HG03469 (cell line): ENCODE measurements around the gene TCF3.

Experiments used
- ATAC-seq: cut with Tn5 transposase; IDR thresholded peaks from one replicate; pipeline ENCODE4 v1.9.1; 2021; ENCODE audit warnings: mild to moderate bottlenecking, moderate library complexity, moderate number of reproducible peaks; ENCODE audit not compliant: unreplicated experiment

The TCF3 gene

DNA sequence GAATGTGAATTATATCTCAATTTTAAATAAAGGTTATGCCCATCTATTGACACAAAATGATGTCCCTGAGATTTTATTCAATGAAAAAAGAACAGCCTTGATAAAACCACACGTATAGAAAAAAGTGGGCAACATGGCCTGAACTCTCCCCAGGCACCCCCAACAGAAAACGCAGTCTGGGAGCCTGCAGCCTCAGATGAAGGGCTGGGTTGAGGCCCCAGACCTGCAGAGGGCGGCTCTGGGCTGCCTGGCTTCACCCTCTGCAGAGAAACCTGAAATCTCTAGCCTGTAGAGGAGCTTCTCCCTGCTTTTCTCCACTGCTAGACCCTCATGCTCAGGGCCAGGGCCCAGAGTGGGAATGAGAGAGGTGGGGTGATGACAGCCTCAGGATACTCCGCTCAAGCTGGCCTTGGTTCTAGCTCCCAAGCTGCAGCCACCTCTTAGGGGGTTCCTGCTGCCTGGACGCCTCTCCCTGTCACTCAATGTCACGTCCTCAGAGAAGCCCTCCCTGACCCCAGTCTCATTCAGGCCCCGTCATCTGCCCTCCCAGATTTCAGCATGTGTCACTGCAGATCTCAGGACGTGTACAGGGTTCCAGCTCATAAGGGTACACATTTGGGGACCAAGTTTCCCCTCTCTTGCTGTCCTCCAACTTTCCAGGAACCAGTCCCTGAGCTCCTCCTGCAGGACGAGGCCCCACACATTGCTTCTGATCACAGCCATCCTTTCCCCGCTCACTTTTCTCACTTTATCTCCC, 61.6 kb downstream of the TCF3 start:
- no peak for ATAC-seq

DNA sequence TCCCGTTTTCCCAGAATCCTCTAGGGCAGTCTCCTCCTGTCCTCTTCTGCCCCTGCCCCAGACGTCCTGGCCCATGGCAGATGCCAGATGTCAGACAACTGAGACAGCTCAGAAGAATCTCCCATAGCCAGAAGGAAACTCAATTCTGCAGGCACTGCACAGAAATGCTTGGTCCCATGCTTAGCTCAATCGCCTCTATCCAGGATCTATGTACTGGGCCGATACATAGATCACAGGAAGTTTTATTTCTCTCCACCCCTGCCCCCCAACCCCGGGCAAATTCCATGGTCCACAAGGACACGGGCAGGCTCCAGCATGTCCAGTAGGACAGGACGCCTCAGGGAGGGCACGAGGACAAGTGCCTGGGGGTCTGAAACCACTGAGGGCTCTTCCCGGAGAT, 64.5 kb downstream of the TCF3 start:
- no peak for ATAC-seq

DNA sequence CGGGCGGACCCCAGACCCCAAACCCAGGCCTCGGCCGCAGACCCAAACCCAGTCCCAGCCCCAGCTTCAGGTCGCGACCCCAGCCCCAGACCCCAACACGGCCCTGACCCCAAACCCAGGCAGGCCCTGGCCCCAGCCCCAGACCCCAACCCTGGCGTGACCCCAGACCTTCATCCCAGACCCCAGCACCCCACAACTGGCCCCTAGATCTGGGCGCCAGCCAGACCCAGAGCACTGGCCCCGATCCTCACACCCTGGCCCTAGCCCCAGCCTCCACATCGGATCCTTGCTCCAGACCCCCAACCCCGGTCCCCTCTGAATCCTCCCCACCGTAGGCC, 67.2 kb downstream of the TCF3 start:
- ATAC-seq, result no peak

DNA sequence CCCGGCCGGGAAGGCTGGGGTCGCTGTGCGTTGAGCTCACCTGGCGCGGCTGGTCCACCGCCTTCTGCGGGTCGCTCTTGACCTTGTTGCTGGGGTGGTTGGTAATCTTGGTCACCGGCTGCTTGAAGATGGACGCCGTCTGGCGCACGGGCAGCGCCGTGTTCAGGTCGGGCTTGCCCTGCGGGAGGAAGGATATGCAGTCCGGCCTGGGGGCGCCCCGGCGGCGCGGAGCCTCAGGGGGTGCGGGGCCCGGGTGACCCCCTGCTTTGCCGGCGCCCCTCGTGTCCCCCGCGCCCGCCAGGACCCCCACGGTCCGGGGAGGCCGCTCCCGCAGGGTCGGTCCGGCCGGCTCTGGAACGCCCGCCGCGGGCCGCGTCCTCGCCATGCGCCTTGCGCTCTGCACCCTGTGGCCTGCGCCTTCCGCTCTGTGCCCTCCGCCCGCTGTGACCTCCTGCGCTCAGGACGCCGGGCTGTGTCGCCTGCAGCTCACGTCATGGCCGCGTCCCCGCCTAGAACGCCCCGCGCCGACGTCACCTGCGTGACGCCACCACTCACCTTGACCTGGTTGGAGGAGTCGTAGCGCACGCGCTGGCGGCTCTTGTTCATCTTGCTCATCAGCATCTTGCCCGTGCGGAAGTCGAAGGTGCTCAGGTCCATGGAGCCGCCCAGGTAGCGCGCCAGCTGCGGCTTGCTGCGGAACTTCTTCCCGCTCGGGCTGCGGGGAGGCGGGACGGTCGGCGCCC, 67.7 kb downstream of the TCF3 start:
- no peak for ATAC-seq

DNA sequence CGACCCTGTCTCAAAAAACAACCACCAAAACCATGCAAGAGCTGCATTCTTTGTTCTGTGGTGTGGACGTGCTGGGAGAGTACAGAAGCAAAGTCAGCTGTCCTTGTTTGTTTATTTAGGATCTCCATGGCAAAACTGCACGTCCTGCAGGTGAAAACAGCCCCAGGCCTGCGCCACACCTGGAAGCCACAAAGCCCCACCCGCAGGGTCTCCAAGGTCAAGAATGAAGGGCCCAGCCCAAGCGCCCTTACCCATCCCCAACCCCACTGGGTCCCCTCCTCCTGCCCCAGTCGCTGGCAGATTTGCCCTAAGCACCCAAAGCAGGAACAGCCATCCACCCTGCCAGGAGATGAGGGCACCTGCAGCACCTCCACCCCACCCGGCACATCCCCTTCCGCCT, 70.2 kb downstream of the TCF3 start:
- ATAC-seq, result no peak

DNA sequence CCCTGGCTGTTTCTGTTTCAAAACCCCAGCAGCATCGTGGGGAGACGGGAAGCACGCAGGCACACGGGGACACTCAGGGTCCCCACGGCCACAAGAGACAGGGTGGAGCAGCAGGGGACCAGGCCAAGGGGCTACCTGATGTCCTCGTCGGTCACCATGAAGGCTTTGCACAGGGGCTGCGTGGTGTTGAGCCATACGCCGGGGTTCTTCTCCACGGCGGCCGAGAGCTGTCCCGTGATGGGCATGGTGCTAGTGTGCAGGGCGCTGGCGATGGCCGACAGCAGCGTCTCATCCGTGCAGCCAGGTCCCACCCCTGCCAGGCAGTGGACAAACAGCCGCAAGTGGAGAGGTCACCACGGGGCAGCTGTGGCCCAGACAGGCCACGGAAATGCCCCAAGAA, 71.5 kb downstream of the TCF3 start:
- no peak for ATAC-seq

DNA sequence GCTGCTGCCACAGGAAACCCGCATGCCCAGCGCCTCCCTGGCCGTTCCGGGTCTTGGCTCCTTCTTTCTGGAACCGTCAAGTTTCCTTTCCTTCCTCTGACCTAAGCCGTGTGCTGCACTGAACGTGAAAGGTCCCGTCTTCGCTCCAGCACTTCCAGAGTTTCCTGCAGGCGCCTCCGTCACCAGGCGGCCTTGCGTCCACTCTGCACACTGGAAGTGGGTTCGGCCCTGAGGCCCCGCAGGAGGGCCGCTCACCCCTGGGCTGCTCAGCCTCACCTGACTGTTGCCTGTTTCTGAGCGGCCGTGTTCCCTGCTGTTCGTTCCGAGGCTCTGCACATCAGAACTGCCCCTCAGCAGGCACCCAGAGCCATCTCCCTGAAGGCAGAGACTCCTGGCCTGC, 72.0 kb downstream of the TCF3 start:
- ATAC-seq, result no peak

DNA sequence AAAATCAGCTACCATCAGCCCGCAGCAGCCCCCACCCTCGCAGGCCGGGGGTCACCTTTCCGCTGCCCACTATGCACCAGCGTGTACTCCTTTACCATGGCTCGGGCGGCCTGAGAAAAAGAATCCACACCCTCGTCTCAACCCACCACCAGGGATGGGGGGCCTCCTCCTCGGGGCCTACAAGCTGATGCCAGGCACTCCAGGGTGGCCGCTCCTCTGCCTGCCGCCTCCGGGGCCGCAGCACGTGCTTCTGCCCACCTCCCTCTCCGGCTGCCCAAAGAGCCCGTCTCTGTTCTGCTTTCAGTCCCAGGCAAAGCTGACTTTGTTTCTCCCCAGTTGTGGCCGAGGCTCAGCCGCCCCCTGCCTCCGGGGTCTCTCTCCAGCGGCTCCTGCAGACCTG, 73.2 kb downstream of the TCF3 start:
- no peak for ATAC-seq

DNA sequence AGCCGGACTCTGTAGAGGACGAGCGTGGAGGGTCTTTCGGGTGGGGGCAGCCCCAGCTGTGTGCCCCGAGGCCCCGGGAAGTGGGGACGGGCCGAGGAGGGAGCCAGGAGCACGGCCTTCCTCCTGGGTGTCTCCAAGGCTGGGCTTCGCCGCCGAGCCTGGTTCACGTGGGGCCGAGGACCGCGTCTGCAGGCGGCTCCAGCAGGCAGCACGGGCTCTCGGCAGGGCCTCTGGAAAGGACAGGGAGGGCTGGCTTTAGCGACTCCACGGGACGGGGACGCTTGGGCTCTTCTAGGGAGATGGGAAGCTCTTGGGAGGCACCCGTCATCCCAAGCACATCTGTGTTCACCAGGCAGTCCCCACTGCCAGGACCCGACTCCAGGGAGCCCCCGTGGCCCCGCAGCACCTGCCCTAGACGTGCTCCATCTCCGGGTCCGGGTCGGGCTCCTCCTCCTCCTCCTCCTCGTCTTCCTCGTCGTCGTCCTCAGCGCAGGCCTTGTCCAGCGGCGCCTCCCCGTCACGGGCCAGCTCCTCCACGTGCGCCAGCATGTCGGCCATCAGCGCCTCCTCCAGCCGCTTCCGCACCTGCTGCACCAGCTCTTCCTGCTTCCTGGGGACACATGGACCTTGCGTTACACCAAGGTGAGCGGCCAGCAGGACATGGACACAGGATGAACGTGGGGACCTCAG, 74.3 kb downstream of the TCF3 start:
- ATAC-seq, result no peak

DNA sequence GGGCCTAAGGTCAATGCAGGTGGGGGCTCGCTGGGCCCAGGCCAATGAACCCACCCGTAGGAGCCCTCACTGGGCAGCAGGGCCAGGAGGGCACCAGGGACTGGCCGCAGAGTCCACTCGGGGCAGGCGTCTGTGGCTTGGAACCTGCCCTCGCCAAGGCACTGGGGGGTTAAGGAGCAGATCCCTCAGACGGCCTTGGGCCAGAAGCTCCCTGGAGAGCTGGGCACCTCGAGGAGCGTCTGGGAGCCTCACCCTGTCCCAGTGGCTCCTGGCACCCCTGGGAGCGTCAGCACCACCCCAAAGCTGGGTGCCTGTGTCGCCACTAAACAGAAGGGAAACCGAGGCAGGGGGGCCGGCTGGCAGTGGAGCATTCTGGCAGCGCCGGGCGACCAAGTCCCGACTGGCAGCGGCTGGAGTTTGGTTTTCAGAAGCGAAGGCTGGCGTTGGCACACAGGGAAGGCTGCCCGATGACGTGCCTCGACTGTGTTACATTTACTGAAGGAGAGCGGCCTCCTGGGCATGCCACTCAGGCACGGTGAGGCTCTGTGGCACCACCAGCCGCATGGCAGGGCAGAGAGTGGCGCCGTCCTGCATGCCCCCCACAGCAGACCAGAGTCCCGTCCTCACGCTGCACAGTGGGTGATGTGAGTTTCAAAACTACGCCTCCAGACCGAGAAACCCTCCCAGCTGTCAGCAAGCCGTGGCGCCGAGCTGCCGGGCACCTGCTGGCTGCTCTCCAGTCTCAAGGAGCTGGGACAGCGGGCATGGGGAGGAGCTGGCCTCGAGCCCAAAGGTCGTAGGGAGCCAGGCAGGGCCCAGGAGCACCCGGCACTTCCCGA, 75.1 kb downstream of the TCF3 start:
- no peak for ATAC-seq

DNA sequence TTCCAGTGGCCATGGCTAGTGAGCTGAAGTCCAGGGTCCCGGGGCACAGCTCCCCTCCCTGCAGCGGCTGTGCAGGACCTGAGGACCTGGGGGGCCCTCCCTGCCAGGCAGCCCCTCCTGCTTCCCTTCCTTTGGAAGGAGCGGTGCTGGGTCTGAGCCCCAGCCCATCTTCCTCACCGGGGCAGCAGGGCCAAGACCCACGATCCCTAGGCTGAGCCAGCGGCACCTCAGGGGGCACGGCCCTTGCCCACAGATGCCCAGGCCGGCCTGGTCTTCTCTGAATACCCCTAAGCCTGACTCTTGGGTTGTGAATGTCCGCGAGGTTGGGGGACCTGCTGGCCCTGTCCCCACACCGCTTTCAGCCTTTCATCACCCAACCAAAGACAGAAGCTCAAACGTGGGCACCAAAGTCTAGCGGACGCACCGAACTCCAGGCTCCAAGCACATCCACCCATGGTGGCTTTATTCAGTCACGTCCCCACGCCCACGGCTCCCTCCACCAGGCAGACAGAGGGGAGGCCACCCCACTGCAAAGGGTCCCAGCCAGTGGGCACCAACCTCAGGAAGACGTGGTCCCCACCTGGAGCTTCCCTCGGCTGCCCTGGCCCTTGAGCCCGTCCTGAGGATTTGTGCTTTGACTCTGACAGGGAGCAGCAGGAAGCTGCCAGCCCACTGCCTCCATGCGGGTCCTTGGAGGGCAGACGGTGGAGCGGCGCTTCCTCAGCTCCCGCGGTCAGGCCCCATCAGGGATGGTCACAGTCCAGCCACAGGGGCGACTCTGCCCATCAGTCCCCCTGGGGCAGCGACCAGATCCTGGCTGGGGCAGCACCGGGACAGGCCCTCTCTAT, 75.9 kb downstream of the TCF3 start:
- ATAC-seq, result no peak

DNA sequence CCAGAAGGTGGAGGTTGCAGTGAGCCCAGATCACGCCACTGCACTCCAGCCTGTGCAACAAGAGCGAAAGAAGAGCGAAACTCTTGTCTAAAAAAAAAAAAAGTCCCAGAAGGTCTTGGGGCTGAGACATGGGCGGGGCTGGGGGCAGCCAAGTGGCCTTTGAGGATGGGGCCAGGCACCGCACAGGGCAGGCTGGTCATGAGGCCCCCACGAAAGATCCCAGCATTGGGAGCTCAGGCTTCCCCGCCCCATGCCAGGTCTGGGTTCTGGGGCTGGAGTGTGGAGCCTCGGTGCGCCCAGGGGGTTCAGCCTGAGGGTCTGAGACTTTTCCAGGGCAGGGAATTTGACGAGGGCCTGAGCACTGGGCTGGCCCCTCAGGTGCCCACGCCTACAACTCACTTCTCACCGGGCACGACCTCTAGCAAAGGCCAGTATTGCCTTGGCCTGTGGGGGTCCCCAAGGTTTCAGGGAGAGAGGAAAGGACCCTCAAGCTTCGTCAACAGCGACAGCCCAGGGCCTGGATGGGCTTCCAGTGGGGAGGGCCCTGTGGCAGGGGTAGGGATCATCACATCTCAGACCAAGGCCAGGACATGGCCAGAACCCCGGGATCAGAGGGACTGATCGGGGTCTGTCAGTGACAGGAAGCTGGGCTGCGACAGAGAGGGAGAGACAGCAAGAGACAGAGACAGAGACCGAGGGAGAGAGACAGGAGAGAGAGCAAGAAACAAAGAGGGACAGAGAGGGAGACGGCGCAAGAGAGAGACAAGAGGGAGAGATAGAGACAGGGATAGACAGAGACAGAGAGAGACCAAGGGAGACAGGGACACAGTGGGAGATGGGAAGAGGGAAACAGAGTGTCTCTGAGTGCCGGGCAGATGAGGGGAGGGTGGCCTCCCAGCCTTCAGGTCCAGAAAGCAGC, 76.8 kb downstream of the TCF3 start:
- no peak for ATAC-seq

DNA sequence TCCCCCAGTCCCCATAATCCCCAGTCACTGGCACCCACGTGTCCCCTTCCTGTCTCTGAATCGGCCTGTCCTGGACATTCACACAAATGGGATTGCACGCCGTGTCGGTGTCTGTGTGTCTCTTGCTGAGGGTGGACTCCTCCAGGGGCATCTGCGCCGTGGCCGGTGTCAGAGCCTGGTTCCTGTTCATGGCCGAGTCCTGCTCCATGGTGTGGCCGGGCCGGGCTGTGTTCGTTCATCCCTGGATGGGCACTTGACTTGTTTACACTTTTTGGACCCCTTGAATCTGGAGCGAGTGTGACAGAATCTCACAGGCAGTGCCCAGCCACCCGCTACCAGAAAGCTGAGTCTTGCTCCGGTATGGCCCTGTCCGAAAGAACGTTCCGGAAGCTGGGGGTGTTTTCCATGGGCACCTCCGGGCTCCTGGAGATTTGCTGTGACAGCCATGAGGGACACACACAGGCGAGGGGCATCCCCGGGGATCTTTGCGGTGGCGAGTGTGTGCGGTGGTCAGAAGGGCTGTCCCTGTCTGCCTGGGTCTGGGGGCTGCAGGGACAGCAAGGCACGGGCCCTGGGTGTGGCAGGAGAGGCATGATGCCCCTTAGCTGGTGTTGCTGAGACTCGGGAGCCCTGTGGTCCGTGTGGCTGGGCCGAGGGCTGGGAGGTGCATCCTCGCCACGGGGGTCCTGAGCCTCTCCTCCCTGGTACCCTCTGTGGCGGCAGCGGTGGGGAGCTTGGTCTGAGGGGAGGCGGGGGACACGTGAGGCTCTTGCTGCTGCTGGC, 77.9 kb downstream of the TCF3 start:
- ATAC-seq, result no peak

DNA sequence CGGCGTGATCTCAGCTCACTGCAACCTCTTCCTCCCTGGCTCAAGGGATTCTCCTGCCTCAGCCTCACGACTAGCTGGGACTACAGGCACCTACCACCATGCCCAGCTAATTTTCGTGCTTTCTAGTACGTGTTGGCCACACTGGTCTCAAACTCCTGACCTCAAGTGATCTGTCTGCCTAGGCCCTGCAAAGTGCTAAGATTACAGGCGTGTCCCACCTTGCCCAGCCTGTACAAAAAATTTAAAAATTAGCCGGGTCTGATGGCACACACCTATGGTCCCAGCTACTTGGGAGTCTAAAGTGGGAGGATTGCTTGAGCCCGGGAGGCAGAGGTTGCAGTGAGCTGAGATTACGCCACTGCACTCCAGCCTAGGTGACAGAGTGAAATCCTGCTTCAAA, 79.6 kb downstream of the TCF3 start:
- no peak for ATAC-seq

DNA sequence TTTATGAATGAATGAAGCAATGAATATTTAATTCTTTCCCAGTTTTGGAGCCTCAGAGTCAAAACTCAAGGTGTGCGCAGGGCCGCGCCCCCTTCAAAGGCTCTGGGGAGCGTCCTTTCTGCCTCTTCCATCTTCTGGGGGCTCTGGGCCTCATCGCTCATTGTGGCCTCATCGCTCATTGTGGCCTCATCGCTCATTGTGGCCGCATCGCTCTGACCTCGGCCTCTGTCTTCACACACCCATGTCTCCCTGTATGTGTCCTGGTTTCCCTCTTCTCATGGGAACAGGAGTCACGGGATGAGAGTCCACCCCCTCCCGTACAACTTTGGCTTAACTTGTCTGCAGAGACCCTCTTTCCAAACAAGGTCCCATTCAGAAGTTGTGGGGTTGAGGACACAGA, 81.1 kb downstream of the TCF3 start:
- ATAC-seq, result no peak

DNA sequence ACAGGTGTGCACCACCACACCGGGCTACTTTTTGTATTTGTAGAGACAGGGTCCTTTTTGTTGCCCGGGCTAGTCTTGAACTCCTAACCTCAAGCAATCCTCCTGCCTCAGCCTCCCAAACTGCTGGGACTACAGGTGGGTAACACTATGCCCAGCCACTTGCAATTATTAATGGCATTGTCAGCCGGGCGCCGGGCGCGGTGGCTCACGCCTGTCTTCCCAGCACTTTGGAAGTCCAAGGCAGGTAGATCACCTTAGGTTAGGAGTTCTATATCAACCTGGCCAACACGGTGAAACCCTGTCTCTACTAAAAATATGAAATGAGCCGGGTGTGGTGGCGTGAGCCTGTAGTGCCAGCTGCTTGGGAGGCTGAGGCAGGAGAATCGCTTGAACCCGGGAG, 81.6 kb downstream of the TCF3 start:
- ATAC-seq, result no peak

DNA sequence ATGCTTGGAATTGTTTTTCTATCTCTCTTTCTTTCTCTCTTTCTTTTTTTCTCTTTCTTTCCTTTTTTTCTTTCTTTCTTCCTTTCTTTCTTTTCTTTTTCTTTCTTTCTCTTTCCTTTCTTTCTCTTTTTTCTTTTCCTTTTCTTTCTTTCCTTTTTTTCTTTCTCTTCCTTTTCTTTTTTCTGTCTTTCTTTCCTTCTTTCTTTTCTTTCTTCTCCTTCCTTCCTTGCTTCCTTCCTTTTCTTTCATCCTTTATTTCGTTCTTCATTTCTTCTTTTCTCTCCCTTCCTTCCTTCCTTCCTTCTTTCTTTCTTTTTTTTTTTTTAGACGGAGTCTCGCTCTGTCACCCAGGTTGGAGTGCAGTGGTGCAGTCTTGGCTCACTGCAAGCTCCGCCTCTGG, 82.4 kb downstream of the TCF3 start:
- ATAC-seq, result no peak

DNA sequence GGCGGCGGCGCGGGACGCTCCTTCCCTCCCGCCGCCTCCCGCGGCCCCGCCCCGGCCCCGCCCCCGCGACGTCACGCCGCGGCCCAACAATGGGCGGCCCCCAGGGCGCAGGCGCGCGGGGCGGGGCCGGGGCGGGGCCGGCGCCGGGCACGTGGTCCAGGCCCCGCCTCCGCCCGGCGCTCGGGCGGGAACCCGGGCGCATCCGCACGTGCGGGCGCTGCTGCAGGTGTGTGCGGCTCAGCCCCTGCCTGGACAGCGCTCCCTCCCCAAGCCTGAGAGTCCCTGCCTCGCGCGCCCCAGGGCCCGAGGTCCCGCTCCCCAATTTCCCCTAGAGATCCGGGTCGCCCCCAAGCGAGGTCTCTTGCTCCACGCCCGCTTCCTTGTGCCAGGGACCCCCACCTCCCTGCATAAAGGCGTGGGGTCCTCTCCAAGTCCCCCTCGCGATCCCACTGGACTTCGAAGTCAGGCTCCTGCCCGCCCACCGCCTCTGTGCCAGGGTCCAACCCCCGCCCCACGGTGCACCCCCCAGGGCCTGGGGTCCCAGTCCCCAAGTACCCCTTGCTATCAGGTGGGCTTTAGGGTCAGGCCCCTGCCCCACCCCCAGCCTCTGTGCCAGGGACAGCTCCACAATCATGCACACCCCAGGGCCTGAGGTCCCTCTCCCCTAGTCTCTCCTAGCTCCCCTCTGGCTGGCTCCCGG, 83.9 kb downstream of the TCF3 start, which contains the start of gene MEX3D:
Gene MEX3D, minus strand, starts transcription at position 6 of the 700 bp plus-strand sequence. CDS start 267 bp downstream, outside the sequence.
- ATAC-seq, result no peak
